GM19043 (cell line): Measurements from ENCODE around the gene SDS.
"Not testable (repeated sequence)": the region's sequence is repeated elsewhere in the genome, so short reads cannot be mapped to it uniquely, and the experiment has no call there.

ENCODE experiments used
- ATAC-seq: cut with Tn5 transposase; IDR thresholded peaks from one replicate; pipeline ENCODE4 v1.9.1; 2021; ENCODE audit warnings: low read depth; ENCODE audit not compliant: unreplicated experiment

SDS gene

DNA sequence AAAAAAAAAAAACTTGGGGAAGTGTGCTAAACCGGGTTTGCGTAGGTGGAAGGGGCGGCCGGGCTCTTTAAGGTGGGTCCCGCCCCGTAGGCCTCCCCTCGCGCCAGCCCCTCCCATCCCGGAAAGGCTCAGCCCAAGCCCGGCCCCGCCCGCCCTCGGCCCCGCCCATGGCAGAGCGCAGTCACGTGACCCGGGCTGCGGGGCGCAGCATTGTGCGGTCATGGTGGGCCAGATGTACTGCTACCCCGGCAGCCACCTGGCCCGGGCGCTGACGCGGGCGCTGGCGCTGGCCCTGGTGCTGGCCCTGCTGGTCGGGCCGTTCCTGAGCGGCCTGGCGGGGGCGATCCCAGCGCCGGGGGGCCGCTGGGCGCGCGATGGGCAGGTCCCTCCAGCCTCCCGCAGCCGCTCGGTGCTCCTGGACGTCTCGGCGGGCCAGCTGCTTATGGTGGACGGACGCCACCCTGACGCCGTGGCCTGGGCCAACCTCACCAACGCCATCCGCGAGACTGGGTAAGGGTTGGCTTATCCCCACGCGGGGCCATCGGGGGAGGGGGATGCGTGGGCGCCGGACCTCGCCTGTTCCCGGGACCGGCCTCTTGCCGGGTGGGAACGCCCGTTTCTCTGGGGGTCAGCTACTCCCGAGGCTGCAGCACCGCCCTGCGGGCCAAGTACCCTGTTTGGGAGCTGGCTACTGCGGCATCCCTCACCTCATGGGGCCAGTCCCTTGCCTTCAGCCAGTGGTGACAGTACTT lies 45.1 kb downstream of the SDS start, which contains the start of gene PLBD2:
TSS of gene PLBD2 (plus strand) at position 207 of the 752 bp plus-strand sequence. CDS start at position 221, 14 bp downstream.
- ATAC-seq = peak; percentile 82

DNA sequence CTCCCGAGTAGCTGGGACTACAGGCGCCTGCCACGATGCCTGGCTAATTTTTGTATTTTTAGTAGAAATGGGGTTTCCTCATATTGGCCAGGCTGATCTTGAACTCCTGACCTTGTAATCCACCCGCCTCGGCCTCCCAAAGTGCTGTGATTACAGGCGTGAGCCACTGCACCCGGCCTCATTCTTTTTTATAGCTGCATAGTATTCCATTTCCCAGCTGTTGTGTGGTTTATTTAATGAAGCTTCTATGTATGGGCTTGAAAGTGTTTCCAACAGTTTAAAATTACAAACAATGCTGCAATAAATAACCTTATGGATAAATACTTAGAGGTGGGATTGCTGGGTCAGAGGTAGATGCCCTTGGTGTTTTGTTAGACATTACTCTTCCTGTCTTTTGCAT lies 49.5 kb downstream of the SDS start:
- ATAC-seq = not testable (repeated sequence)

DNA sequence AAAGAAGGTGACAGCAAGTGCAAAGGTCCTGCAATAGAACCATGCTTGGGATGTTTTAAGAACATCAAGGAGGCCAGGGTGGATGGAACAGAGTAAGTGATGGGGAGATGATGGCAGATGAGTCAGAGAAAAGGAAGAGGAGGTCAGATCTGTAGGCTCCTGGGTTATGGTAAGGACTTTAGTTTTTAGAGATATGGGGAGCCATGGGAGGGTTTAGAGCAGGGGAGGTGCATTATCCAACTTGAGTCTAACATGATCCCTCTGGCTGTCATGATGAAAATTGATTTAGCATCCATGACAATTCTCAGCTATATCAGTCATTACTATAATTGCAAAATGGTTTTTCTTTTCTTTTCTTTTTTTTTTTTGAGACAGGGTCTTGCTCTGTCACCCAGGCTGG lies 52.6 kb downstream of the SDS start:
- ATAC-seq = no peak

DNA sequence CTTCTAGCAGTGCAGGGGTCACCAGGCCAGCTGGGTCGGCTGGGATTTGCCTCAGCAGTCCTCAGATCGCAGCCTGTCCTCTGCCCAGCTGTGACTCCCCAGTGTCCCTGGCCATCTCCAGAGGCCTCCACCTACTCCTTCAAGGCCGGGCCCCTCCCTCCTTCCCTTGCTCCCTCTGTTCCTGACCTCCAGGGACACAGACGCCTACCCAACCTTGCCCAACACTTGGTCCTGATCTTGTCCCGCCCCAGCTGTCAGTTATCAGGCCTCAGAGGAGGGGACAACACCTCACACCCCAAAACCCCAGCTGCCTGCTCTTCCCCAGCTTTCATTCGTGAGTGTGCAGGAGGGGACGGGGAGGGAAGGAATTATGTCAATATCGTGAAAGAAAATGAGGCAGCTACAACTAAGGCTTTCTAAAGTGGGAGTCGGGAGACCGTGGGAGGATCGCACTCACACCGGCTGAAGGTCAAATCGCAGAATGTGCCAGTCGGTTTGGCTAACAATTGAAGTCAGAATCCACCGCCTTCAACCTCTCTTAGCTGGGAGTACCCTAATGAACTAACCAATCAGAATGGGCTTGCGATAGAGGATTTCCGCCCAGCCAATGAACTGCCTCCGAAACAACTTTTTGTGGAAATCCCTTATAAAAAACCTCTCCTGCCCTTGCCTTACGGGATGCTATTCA lies 54.7 kb downstream of the SDS start:
- ATAC-seq = no peak

DNA sequence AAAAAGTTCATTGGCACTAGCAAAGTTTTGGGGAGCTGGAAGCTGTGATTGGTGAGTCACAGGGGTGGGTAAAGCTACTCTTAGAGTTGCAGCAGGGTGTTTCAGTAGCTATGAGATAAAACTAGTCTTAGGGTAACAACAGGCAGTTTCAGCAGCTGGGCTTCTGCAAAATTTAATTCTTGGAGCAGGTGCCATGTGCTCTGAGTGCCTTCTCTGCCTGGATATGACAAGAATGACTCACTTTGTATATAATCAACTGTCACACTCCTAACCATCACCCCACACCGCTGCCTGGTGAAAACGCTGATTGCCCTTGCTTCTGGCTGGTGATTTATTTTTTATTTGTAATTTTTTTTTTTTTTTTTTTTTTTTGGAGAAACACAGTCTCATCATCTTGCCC lies 55.8 kb downstream of the SDS start:
- ATAC-seq = no peak

DNA sequence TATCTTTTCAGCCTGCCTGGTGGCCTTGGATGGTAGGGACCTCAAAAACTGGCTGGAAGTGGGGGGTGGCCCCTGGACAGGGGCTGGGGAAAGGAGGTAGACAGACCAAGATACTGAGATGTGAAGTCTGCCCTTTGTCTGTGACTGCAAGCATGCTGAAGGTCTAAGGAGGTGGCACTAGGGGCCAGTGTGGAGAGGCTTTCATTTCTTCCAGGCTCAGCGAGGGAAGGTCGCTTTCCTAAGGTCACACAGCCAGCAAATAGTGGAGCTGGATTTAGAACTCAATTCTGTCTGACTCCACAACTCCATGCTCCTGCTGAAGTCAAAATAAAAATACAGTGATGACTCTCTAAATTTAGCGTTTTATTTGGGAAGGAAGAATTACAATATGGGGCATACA lies 56.6 kb downstream of the SDS start:
- no peak for ATAC-seq

DNA sequence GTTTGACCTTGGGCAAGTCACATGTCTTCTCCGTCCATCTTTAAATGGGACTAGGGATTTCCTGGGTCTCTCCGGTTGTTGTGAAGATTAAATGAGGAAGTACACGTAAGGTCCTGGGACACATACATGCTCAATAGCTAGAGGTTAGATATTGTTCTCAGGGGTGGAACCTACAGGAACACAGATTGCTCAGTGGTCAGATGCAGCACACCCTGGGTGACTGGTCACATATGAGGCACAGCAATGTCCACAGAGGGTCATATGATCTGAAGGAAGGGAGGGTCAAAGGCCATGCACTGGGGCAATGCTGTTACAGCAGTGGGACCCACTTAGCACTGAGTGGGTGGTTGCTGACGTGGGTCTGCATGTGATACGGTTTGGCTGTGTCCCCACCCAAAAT lies 57.3 kb downstream of the SDS start:
- no peak for ATAC-seq

DNA sequence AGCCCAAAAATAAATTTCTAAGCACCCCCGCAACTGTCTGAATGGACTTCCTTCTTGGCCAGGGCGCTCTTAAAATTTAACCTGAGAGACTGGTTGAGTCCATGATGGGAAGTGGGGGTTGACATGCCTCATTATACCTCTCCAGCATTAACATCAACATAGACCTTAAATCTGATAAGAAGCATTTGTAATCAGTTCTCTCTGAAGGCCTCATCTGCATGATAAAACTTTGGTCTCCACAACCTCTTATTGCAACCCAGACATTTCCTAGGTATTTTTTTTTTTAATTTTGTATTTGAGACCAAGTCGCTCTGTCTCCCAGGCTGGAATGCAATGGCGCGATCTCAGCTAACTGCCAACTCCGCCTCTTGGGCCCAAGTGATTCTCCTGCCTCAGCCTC lies 58.4 kb downstream of the SDS start:
- no peak for ATAC-seq
